RWPE1 (cell line): Measurements from ENCODE around the gene PARP16.

Source experiments
- CTCF ChIA-PET: fragments of 350-600 bp; sonication (Branson Sonifier 250); formaldehyde crosslinking; extraction: SDS; loops from one replicate; lab custom pipeline; 2021; lab: Yijun Ruan, JAX
- POLR2A ChIA-PET: fragments of 400-600 bp; formaldehyde crosslinking; extraction: SDS; loops from one replicate; lab custom pipeline; 2020; ENCODE audit warnings: antibody characterized with exemption; ENCODE audit not compliant: low non-redundant PET; lab: Yijun Ruan, JAX
- DNase-seq: peaks from one replicate; pipeline ENCODE4 v3.0.0; 2012; ENCODE audit warnings: low spot score
- H3K27ac ChIP-seq: fragments of 450-650 bp; 2 replicates; pipeline ENCODE4 v1.5.1; 2017
- TF ChIP-seq, protein P1 (sequence below): fragments of 450-650 bp; conservative IDR thresholded peaks from 2 replicates; pipeline ENCODE4 v1.5.1; 2017; ENCODE audit warnings: low read depth, mild to moderate bottlenecking

Gene PARP16

DNA sequence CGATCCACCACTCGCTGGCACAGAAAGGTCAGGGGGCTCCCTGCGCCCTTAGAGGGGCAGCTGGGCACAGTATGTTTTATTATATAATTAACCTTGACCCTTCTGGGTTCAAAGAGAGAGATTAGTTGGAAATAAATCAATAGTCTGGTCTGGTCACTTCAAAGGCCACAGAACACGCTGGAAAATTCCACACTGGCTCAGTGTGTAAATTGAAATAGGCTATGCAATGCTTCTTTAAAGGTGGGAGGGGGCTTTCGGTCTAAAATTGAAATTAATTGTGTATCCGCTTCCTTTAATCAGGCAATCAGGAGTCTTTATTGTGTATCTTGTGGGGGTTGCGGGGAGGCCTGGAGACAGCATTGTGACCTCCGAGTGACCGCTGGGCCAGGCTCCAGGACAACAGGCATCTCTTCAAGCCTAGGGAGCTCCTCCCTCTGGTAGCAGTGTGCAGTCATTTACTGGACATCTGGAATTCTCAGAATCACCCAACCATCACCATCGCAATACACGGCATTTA is 25.8 kb upstream of the PARP16 start:
- ChIA-PET CTCF (interaction anchor here (1.5 kb wide), 1 partner anchor 73 kb away, joined by 4 read pairs; no protein-coding TSS in a partner anchor), POLR2A (interaction anchor here (0.6 to 1.1 kb wide), 2 partner anchors 8 to 178 kb away, joined by 3 to 4 read pairs; partner anchors contain the start of gene RNU5B-1)
- no peak for DNase-seq
- H3K27ac ChIP-seq = no peak overlapping the region
- TF ChIP-seq, protein P1, sequence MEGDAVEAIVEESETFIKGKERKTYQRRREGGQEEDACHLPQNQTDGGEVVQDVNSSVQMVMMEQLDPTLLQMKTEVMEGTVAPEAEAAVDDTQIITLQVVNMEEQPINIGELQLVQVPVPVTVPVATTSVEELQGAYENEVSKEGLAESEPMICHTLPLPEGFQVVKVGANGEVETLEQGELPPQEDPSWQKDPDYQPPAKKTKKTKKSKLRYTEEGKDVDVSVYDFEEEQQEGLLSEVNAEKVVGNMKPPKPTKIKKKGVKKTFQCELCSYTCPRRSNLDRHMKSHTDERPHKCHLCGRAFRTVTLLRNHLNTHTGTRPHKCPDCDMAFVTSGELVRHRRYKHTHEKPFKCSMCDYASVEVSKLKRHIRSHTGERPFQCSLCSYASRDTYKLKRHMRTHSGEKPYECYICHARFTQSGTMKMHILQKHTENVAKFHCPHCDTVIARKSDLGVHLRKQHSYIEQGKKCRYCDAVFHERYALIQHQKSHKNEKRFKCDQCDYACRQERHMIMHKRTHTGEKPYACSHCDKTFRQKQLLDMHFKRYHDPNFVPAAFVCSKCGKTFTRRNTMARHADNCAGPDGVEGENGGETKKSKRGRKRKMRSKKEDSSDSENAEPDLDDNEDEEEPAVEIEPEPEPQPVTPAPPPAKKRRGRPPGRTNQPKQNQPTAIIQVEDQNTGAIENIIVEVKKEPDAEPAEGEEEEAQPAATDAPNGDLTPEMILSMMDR = no peak

DNA sequence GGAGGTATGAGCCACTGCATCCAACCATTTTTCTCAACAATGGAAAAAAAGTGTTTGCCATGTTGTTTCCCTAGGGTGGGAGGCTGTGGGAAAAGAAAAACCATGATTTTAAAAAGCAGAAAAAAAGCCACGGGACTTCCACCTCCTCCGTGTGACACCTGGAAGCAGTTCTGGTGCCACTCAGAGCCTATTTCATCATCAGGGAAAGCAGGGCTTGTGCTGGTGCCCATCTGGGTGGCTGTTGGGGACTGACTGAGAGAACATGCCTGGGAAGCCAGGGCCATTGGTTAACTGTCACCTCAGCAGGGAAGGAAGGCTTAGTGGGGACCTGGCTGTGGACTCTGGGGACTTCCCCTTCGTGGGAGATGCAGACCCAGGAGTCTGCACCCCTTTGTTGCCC is 25.1 kb upstream of the PARP16 start:
- CTCF ChIA-PET = no interaction called here
- no peak for DNase-seq
- POLR2A ChIA-PET = no interaction called here
- no peak overlapping the region for H3K27ac ChIP-seq
- TF ChIP-seq, protein P1 = no peak

- ChIA-PET POLR2A (interaction anchor here (0.5 kb wide), 2 partner anchors 37 to 125 kb away, joined by 4 read pairs; partner anchors contain the start of gene CLPX), CTCF (interaction anchor here (1.2 to 1.5 kb wide), 2 partner anchors 75 to 277 kb away, joined by 4 read pairs; no protein-coding TSS in a partner anchor)
- DNase-seq = no peak
- H3K27ac ChIP-seq = no peak overlapping the region
- TF ChIP-seq, protein P1 = no peak
Observed at GRCh38 chr15:65310431-65311137, 23.9 kb upstream of the PARP16 start.

DNA sequence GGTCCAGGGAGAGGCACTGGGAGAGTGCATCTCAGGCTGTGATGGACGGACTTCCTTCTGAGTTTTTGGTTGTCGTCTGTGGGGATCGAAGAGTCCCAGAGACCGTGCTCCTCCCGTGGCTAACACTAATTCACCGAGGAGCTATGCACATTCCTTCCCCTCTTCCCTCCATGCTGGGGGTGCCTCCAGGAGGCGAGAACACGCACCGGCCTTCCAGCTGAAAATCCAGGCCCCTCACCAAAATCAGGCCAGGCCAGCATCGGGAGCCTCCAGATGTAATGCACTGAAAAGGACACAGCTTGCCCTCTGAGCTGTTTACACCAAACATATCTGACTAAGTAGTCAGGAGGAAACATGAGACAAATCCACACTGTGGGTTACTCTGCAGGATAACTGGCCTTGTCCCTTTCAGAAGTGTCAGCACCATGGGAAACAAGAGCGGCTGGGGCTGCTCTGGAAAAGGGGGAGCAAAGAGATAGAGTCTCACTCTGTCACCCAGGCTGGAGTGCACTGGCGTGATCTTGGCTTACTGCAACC is 23.3 kb upstream of the PARP16 start:
- ChIA-PET CTCF (interaction anchor here (1.2 to 1.5 kb wide), 2 partner anchors 75 to 276 kb away, joined by 4 read pairs; no protein-coding TSS in a partner anchor), POLR2A (interaction anchor here (0.5 kb wide), 2 partner anchors 37 to 125 kb away, joined by 4 read pairs; partner anchors contain the start of gene CLPX)
- TF ChIP-seq, protein P1 = no peak
- H3K27ac ChIP-seq = no peak overlapping the region
- no peak for DNase-seq

- CTCF ChIA-PET = interaction anchor here (1.2 kb wide), 1 partner anchor 37 kb away, joined by 3 read pairs; no protein-coding TSS in a partner anchor
- H3K27ac ChIP-seq = peak overlapping the region; percentile 1; the same call in 1 of the 2 replicates
- TF ChIP-seq, protein P1 = no peak
- POLR2A ChIA-PET = no interaction called here
- DNase-seq = no peak
Observed at GRCh38 chr15:65307978-65308377, 21.3 kb upstream of the PARP16 start.

GRCh38 chr15:65306551-65306950 is 19.9 kb upstream of the PARP16 start:
- CTCF ChIA-PET = interaction anchor here (0.6 to 1.1 kb wide), 2 partner anchors 12 to 44 kb away, joined by 5 to 6 read pairs; no protein-coding TSS in a partner anchor
- POLR2A ChIA-PET = no interaction called here

More at GRCh38 chr15:65306551-65306950, 19.9 kb upstream of the PARP16 start:
- no peak overlapping the region for H3K27ac ChIP-seq
- no peak for DNase-seq
- TF ChIP-seq, protein P1 = no peak
